ENCODE measurements around the gene MAT2A. TPM values are rescaled to one million over a fixed set of nuclear protein-coding genes. Genes with fewer than 3 reads are reported as not detected.

Gene MAT2A
- total RNA-seq, 1 experiment from 2014 or later, result 250 TPM

DNA sequence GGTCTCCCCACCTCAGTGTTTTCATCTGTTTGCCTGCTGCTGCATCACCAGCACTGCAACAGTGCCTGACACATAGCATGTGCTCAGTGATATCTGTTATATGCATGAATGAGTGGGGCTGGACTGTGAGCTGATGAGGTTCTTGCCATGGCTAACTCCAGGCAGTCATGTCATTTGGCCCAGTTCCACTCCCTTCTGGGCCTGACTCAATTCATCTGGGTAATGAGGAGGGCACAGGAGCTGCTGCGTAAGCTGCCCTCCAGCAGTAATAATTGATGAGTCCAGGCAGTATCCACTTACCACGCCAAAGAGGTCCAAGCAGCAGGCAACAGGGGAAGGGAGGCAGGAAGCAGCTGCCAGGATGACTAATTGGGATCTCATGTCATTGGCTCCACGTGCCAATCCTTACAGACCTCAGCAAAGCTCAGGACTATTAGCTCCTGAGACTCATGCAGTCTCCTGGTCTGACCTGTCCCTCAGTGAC is 34.1 kb upstream of the MAT2A start:
- TF ChIP-seq CTCF (IDR thresholded peaks at IDR 0.05; ENCODE audit: insufficient read depth in 1 of 2, low read depth in 1 of 2, low read length in 1 of 2, severe bottlenecking in 1 of 2, unreplicated experiment in 1 of 2), result no peak
- H3K27ac Mint-ChIP-seq (ENCODE audit: unreplicated experiment), result no peak overlapping the region

GRCh38 chr2:85505551-85506238 is 33.3 kb upstream of the MAT2A start:
- intact Hi-C loops (cut with micrococcal nuclease; ENCODE audit: unreplicated experiment), result no loop called here
- peaks cover 8% of the 10 kb centered on the region; the same call in 1 of the 2 replicates for H3K4me1 ChIP-seq
- CTCF ChIA-PET, result interaction anchor here (2.0 kb wide), 1 partner anchor 33 kb away, joined by 5 read pairs; the partner anchor contains the start of gene MAT2A

More for the DNA sequence above, 34.1 kb upstream of the MAT2A start:
- Histone ChIP-seq H3K4me1 (peaks cover 12% of the 10 kb centered on the region; the same call in 1 of the 2 replicates), H3K9me3 (no peaks in the 10 kb centered on the region), H3K4me3 (ENCODE audit: low read depth, low read length) (no peak overlapping the region), H3K36me3 (ENCODE audit: control insufficient read depth, insufficient read depth, low read length) (no peaks in the 10 kb centered on the region; the same call in 1 of the 2 replicates), H3K27me3 (replicated peaks; ENCODE audit: control insufficient read depth, insufficient read depth, low read length) (no peaks in the 10 kb centered on the region)
- Mint-ChIP-seq H3K9me3 (ENCODE audit: unreplicated experiment) (peaks cover 10% of the 10 kb centered on the region), H3K4me3 (ENCODE audit: unreplicated experiment) (no peak overlapping the region), H3K27me3 (ENCODE audit: insufficient read depth, unreplicated experiment) (no peaks in the 10 kb centered on the region), H3K36me3 (ENCODE audit: insufficient read depth, unreplicated experiment) (no peaks in the 10 kb centered on the region), H3K4me1 (ENCODE audit: low read depth, unreplicated experiment) (no peaks in the 10 kb centered on the region)
- intact Hi-C loops (cut with micrococcal nuclease; ENCODE audit: unreplicated experiment), result no loop called here
- ChIA-PET CTCF (no interaction called here), POLR2A (no interaction called here)
- BruUV-seq (replicated peaks), result no TSS peak
- no peak for DNase-seq

DNA sequence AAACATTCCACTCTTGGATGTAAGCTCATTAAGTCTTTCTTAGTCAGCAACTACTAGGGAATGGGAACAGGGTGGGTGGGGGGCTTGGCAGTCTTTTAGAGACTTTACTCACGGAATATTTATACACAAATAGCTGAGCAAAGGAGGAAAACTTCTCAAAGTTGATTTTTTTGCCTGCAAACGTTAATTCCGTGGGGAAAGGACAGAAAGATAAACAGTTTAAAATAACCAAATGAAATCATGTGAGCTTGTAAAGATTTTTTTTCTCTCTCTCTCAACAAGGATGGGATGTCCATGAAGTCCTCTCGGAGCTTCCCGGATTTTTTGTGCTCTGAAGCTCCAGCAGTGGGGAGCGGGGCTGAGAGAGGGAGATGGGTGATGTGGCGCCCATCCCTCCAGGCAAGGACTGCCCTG is 32.2 kb upstream of the MAT2A start:
- H3K27ac Mint-ChIP-seq (ENCODE audit: unreplicated experiment), result no peak overlapping the region
- ChIA-PET CTCF (interaction anchor here (0.6 to 2.0 kb wide), 2 partner anchors 32 to 52 kb away, joined by 5 read pairs; partner anchors contain the start of gene MAT2A), POLR2A (no interaction called here)
- no peak overlapping the region for H3K4me3 Mint-ChIP-seq (ENCODE audit: unreplicated experiment)
- peaks cover 8% of the 10 kb centered on the region; the same call in 1 of the 2 replicates for H3K4me1 ChIP-seq
- no peaks in the 10 kb centered on the region for H3K9me3 ChIP-seq
- no peaks in the 10 kb centered on the region for H3K4me1 Mint-ChIP-seq (ENCODE audit: low read depth, unreplicated experiment)
- no peaks in the 10 kb centered on the region for H3K27me3 Mint-ChIP-seq (ENCODE audit: insufficient read depth, unreplicated experiment)
- BruUV-seq (replicated peaks), result no TSS peak
- no peaks in the 10 kb centered on the region for H3K9me3 Mint-ChIP-seq (ENCODE audit: unreplicated experiment)
- H3K36me3 ChIP-seq (ENCODE audit: control insufficient read depth, insufficient read depth, low read length), result no peaks in the 10 kb centered on the region; the same call in 1 of the 2 replicates
- no peak for DNase-seq
- no peaks in the 10 kb centered on the region for H3K27me3 ChIP-seq (replicated peaks; ENCODE audit: control insufficient read depth, insufficient read depth, low read length)
- H3K36me3 Mint-ChIP-seq (ENCODE audit: insufficient read depth, unreplicated experiment), result no peaks in the 10 kb centered on the region
- no peak overlapping the region for H3K4me3 ChIP-seq (ENCODE audit: low read depth, low read length)
- no peak for TF ChIP-seq CTCF (IDR thresholded peaks at IDR 0.05; ENCODE audit: insufficient read depth in 1 of 2, low read depth in 1 of 2, low read length in 1 of 2, severe bottlenecking in 1 of 2, unreplicated experiment in 1 of 2)
- intact Hi-C loops (cut with micrococcal nuclease; ENCODE audit: unreplicated experiment), result no loop called here

More at GRCh38 chr2:85505551-85506238, 33.3 kb upstream of the MAT2A start:
- Mint-ChIP-seq H3K36me3 (ENCODE audit: insufficient read depth, unreplicated experiment) (no peaks in the 10 kb centered on the region), H3K4me1 (ENCODE audit: low read depth, unreplicated experiment) (no peaks in the 10 kb centered on the region), H3K27me3 (ENCODE audit: insufficient read depth, unreplicated experiment) (no peaks in the 10 kb centered on the region), H3K27ac (ENCODE audit: unreplicated experiment) (no peak overlapping the region), H3K4me3 (ENCODE audit: unreplicated experiment) (no peak overlapping the region), H3K9me3 (ENCODE audit: unreplicated experiment) (peaks cover 7% of the 10 kb centered on the region)
- TF ChIP-seq CTCF (IDR thresholded peaks at IDR 0.05; ENCODE audit: insufficient read depth in 1 of 2, low read depth in 1 of 2, low read length in 1 of 2, severe bottlenecking in 1 of 2, unreplicated experiment in 1 of 2), result no peak
- no peaks in the 10 kb centered on the region for H3K27me3 ChIP-seq (replicated peaks; ENCODE audit: control insufficient read depth, insufficient read depth, low read length)
- POLR2A ChIA-PET, result no interaction called here
- H3K9me3 ChIP-seq, result no peaks in the 10 kb centered on the region
- no peak overlapping the region for H3K4me3 ChIP-seq (ENCODE audit: low read depth, low read length)
- no TSS peak for BruUV-seq (replicated peaks)
- H3K36me3 ChIP-seq (ENCODE audit: control insufficient read depth, insufficient read depth, low read length), result no peaks in the 10 kb centered on the region; the same call in 1 of the 2 replicates
- DNase-seq, result no peak

Data from Caco-2 (cell line).